ENCODE data around the gene DTX2. TPM values are rescaled to one million over a fixed set of nuclear protein-coding genes. Genes with fewer than 3 reads are reported as not detected.
"Not testable (repeated sequence)": the region's sequence is repeated elsewhere in the genome, so short reads cannot be mapped to it uniquely, and the experiment has no call there.

DTX2 gene
- total and polyA plus RNA-seq, 10 donors: 17.9 to 60.6 (median 42.9) TPM

GRCh38 chr7:76513817-76514799, 52.6 kb downstream of the DTX2 start:
- 80 to 87% (median 85%) methylated on average over 18 to 29 of the region's 29 CpGs for WGBS, 5 donors
- Histone ChIP-seq H3K4me3 (no peak overlapping the region), H3K9me3 (no peaks in the 10 kb centered on the region), H3K27ac (peak overlapping the region in 3 of 8 donors; percentile 38 to 69 (median 68)), H3K36me3 (no peaks in the 10 kb centered on the region), H3K27me3 (replicated peaks in 1 of 7) (peaks cover 0 to 6% (median 0%) of the 10 kb centered on the region in 7 donors), H3K4me1 (peaks cover 0 to 37% (median 16%) of the 10 kb centered on the region in 6 donors)
- intact Hi-C loops (cut with DNase I; ENCODE audit: low total_unique reads): no loop called here
- TF ChIP-seq POLR2A (IDR thresholded peaks at IDR 0.05): no peak
- no peak for TF ChIP-seq POLR2AphosphoS5 (IDR thresholded peaks at IDR 0.05)
- no peak for TF ChIP-seq CTCF (IDR thresholded peaks at IDR 0.05 in 8 of 11, conservative IDR thresholded peaks at IDR 0.05 in 3 of 11)
- DNase-seq: peak; percentile 62

- 49 to 86% (median 82%) methylated on average over 7 to 16 of the region's 16 CpGs for WGBS, 5 donors
- intact Hi-C loops (cut with DNase I; ENCODE audit: low total_unique reads): no loop called here
- peak; percentile 74 for DNase-seq
- Histone ChIP-seq H3K9me3 (no peaks in the 10 kb centered on the region), H3K4me1 (peaks cover 0 to 31% (median 13%) of the 10 kb centered on the region in 6 donors), H3K27me3 (replicated peaks in 1 of 7) (peaks cover 0 to 6% (median 0%) of the 10 kb centered on the region in 7 donors), H3K4me3 (no peak overlapping the region), H3K27ac (no peak overlapping the region), H3K36me3 (no peaks in the 10 kb centered on the region)
- TF ChIP-seq POLR2A (IDR thresholded peaks at IDR 0.05): no peak
- TF ChIP-seq CTCF (IDR thresholded peaks at IDR 0.05 in 8 of 11, conservative IDR thresholded peaks at IDR 0.05 in 3 of 11): no peak
- TF ChIP-seq POLR2AphosphoS5 (IDR thresholded peaks at IDR 0.05): no peak
Measured at GRCh38 chr7:76514926-76515771, 53.6 kb downstream of the DTX2 start.

GRCh38 chr7:76515999-76516443, 54.5 kb downstream of the DTX2 start:
- intact Hi-C loops (cut with DNase I; ENCODE audit: low total_unique reads): no loop called here
- TF ChIP-seq POLR2A (IDR thresholded peaks at IDR 0.05) (no peak), POLR2AphosphoS5 (IDR thresholded peaks at IDR 0.05) (peak in 2 of 3 donors; percentile 27 to 84), CTCF (IDR thresholded peaks at IDR 0.05 in 8 of 11, conservative IDR thresholded peaks at IDR 0.05 in 3 of 11) (peak in 6 of 11 experiments; percentile 39 to 87 (median 70))
- H3K36me3 ChIP-seq: no peaks in the 10 kb centered on the region
- 10 to 18% (median 13%) methylated on average over 28 to 32 of the region's 32 CpGs; no CpG with 5 or more reads in 1 of the 5 donors for WGBS, 5 donors
- no peak for DNase-seq
- no peak overlapping the region for H3K27ac ChIP-seq
- peaks cover 0 to 28% (median 12%) of the 10 kb centered on the region in 6 donors for H3K4me1 ChIP-seq
- H3K9me3 ChIP-seq: no peaks in the 10 kb centered on the region
- H3K4me3 ChIP-seq: peak overlapping the region in 1 of 8 donors; percentile 22
- H3K27me3 ChIP-seq (replicated peaks in 1 of 7): peaks cover 0 to 6% (median 0%) of the 10 kb centered on the region in 7 donors

GRCh38 chr7:76516932-76517331, 55.4 kb downstream of the DTX2 start:
- 94 to 100% (median 96%) methylated on average over 6 of the region's 6 CpGs; no CpG with 5 or more reads in 1 of the 5 donors for WGBS, 5 donors
- DNase-seq; H3K4me3 ChIP-seq; intact Hi-C loops (cut with DNase I; ENCODE audit: low total_unique reads); H3K27ac ChIP-seq; H3K36me3 ChIP-seq; H3K9me3 ChIP-seq; H3K27me3 ChIP-seq (replicated peaks in 1 of 7): not testable (repeated sequence)
- peaks cover 0 to 28% (median 12%) of the 10 kb centered on the region in 6 donors for H3K4me1 ChIP-seq

GRCh38 chr7:76526183-76526582, 64.7 kb downstream of the DTX2 start:
- DNase-seq; H3K4me3 ChIP-seq; H3K36me3 ChIP-seq; H3K4me1 ChIP-seq; H3K27me3 ChIP-seq (replicated peaks in 1 of 7); H3K9me3 ChIP-seq; intact Hi-C loops (cut with DNase I; ENCODE audit: low total_unique reads); H3K27ac ChIP-seq: not testable (repeated sequence)
- 87 to 97% (median 91%) methylated on average over 2 of the region's 4 CpGs; no CpG with 5 or more reads in 1 of the 5 donors for WGBS, 5 donors

GRCh38 chr7:76531643-76532042, 70.1 kb downstream of the DTX2 start:
- DNase-seq; H3K4me1 ChIP-seq; H3K9me3 ChIP-seq; H3K4me3 ChIP-seq; H3K27ac ChIP-seq; H3K36me3 ChIP-seq; intact Hi-C loops (cut with DNase I; ENCODE audit: low total_unique reads); H3K27me3 ChIP-seq (replicated peaks in 1 of 7): not testable (repeated sequence)
- WGBS, 5 donors: 80 to 100% (median 97%) methylated on average over 2 of the region's 2 CpGs; no CpG with 5 or more reads in 1 of the 5 donors

GRCh38 chr7:76543197-76543596, 81.7 kb downstream of the DTX2 start, which contains the start of gene SPDYE16:
Gene SPDYE16 (minus strand): TSS chr7:76543297. CDS start chr7:76541459, 1,838 bp downstream.
- DNase-seq; H3K4me1 ChIP-seq; H3K27ac ChIP-seq; H3K9me3 ChIP-seq; H3K27me3 ChIP-seq (replicated peaks in 1 of 7); intact Hi-C loops (cut with DNase I; ENCODE audit: low total_unique reads); H3K36me3 ChIP-seq; H3K4me3 ChIP-seq: not testable (repeated sequence)
- WGBS, 5 donors: no CpG with 5 or more reads among the region's 8 CpGs
